Lung (tissue), 12 donors: ENCODE data around the gene POLN. TPM values are rescaled to one million over a fixed set of nuclear protein-coding genes. Genes with fewer than 3 reads are reported as not detected.

ENCODE experiments used
- ATAC-seq: fragments of 200-7000 bp; cut with Tn5 transposase; one replicate; pipeline ENCODE4 v1.9.1; 2020; ENCODE audit warnings: moderate number of reproducible peaks; ENCODE audit not compliant: insufficient read depth, low FRiP score
- DNase-seq, 3 donors: peaks; one replicate each; pipeline ENCODE4 v3.0.0-alpha.2; 2013 to 2017
- H3K27ac ChIP-seq, 2 donors: one replicate each; pipeline ENCODE4 v1.5.1; 2013; ENCODE audit warnings: mild to moderate bottlenecking in 2 of 2, moderate library complexity in 2 of 2, control low read depth in 1 of 2, inconsistent platforms in 1 of 2, low read depth in 1 of 2, low read length in 1 of 2
- H3K27me3 ChIP-seq, 3 donors: one replicate each; pipeline ENCODE4 v1.5.1; 2013; ENCODE audit warnings: low read length in 2 of 3; ENCODE audit not compliant: control insufficient read depth in 3 of 3, insufficient read depth in 3 of 3
- H3K36me3 ChIP-seq, 4 donors: one replicate each; pipeline ENCODE4 v1.5.1; 2013; ENCODE audit warnings: low read length in 4 of 4, mild to moderate bottlenecking in 1 of 4, moderate library complexity in 1 of 4; ENCODE audit not compliant: control insufficient read depth in 4 of 4, insufficient read depth in 4 of 4
- H3K4me1 ChIP-seq, 5 donors: one replicate each; pipeline ENCODE4 v1.5.1; 2013; ENCODE audit warnings: low read length in 5 of 5, mild to moderate bottlenecking in 2 of 5, moderate library complexity in 1 of 5; ENCODE audit not compliant: control insufficient read depth in 5 of 5, insufficient read depth in 5 of 5
- H3K4me3 ChIP-seq: one replicate; pipeline ENCODE4 v1.5.1; 2013; ENCODE audit warnings: mild to moderate bottlenecking, control low read depth, moderate library complexity
- H3K9ac ChIP-seq, 2 donors: one replicate each; pipeline ENCODE4 v1.5.1; 2013; ENCODE audit warnings: low read length in 2 of 2, control low read depth in 1 of 2; ENCODE audit not compliant: insufficient read depth in 1 of 2
- H3K9me3 ChIP-seq, 4 donors: one replicate each; pipeline ENCODE4 v1.5.1; 2013; ENCODE audit warnings: low read length in 3 of 4, mild to moderate bottlenecking in 1 of 4, moderate library complexity in 1 of 4; ENCODE audit not compliant: control insufficient read depth in 4 of 4, insufficient read depth in 3 of 4
- CTCF ChIP-seq: IDR thresholded peaks from 2 replicates; pipeline ENCODE4 v1.5.1; 2012; ENCODE audit warnings: mild to moderate bottlenecking; ENCODE audit errors: control extremely low read depth, extremely low read depth
- WGBS, 2 donors: extraction: QIAGEN DNeasy Blood & Tissue Kit; methylation state at CpG; one replicate each; pipeline ENCODE4 v1.1.7; 2013; 5-methylcytosine and 5-hydroxymethylcytosine counted together
- polyA plus RNA-seq, 2 donors: library from polyadenylated mRNA; stranded (reverse); fragments of 200-250 nt; gene quantifications; one replicate each; pipeline ENCODE4 v1.2.1, GENCODE V29; 2013
- total RNA-seq, 2 donors: library from RNA; depleted of rRNA in 1 of 2; stranded (reverse); fragments of >200 nt in 1 of 2; gene quantifications; one replicate each; pipeline ENCODE4 v1.2.1, GENCODE V29; 2014 to 2021
- donor health status: control.
- donor health status: control.
- donor health status: Bipolar disorder and iron deficiency.
- donor health status: healthy.
- donor health status: DM: yes; HTN: yes; CAD: no.

POLN gene
- total and polyA plus RNA-seq, 4 donors, result 0.68 to 3.7 (median 2.2) TPM

- no peak for TF ChIP-seq CTCF
- Histone ChIP-seq H3K9me3 (no peaks in the 10 kb centered on the region), H3K27ac (peak overlapping the region in 1 of 2 donors; percentile 91), H3K9ac (no peak overlapping the region), H3K36me3 (peaks cover 8 to 63% (median 34%) of the 10 kb centered on the region in 4 donors), H3K27me3 (no peaks in the 10 kb centered on the region), H3K4me1 (peaks cover 0 to 36% (median 15%) of the 10 kb centered on the region in 5 donors), H3K4me3 (no peak overlapping the region)
- ATAC-seq (no peak), DNase-seq (peak in 1 of 3 donors; percentile 11)
- WGBS, 2 donors, result 77 to 80% methylated on average over 32 of the region's 32 CpGs
Measured at GRCh38 chr4:2254665-2255500, 13.0 kb upstream of the POLN start.

- Histone ChIP-seq H3K4me3 (no peak overlapping the region), H3K9me3 (no peaks in the 10 kb centered on the region), H3K36me3 (peaks cover 8 to 66% (median 40%) of the 10 kb centered on the region in 4 donors), H3K4me1 (peaks cover 0 to 29% (median 15%) of the 10 kb centered on the region in 5 donors), H3K27ac (peak overlapping the region in 1 of 2 donors; percentile 1), H3K9ac (no peak overlapping the region), H3K27me3 (no peaks in the 10 kb centered on the region)
- whole genome bisulfite sequencing, 2 donors, result 88 to 90% methylated on average over 32 of the region's 32 CpGs
- no peak for TF ChIP-seq CTCF
- no peak for ATAC-seq
- DNase-seq, result peak in 1 of 3 donors; percentile 10
Measured at GRCh38 chr4:2253160-2254084, 11.5 kb upstream of the POLN start.

GRCh38 chr4:2252530-2253091, 10.7 kb upstream of the POLN start:
- peak in 1 of 3 donors; percentile 11 for DNase-seq

More at GRCh38 chr4:2252530-2253091, 10.7 kb upstream of the POLN start:
- ATAC-seq, result no peak
- Histone ChIP-seq H3K27ac (no peak overlapping the region), H3K4me1 (peaks cover 0 to 22% (median 15%) of the 10 kb centered on the region in 5 donors), H3K4me3 (no peak overlapping the region), H3K9me3 (no peaks in the 10 kb centered on the region), H3K36me3 (peaks cover 8 to 66% (median 36%) of the 10 kb centered on the region in 4 donors), H3K27me3 (no peaks in the 10 kb centered on the region), H3K9ac (no peak overlapping the region)
- 87 to 92% methylated on average over 11 to 12 of the region's 12 CpGs for WGBS, 2 donors
- TF ChIP-seq CTCF, result no peak
